Activated naive CD4-positive, alpha-beta T cell treated with anti-CD3 and anti-CD28 coated beads, Interleukin-2, amount 50 U/mL, for 24 hours (primary cell): ENCODE results near the gene EVA1C.

Source experiments
- H3K27ac Mint-ChIP-seq: one replicate; pipeline ENCODE4 v1.8.0; 2021; ENCODE audit warnings: mild to moderate bottlenecking, mixed read lengths
- H3K27me3 Mint-ChIP-seq: one replicate; pipeline ENCODE4 v1.8.0; 2021; ENCODE audit warnings: mixed read lengths
- H3K36me3 Mint-ChIP-seq: one replicate; pipeline ENCODE4 v1.8.0; 2021; ENCODE audit warnings: mixed read lengths
- H3K4me1 Mint-ChIP-seq: one replicate; pipeline ENCODE4 v1.8.0; 2021; ENCODE audit warnings: mixed read lengths
- H3K4me3 Mint-ChIP-seq: one replicate; pipeline ENCODE4 v1.8.0; 2021; ENCODE audit warnings: mild to moderate bottlenecking, mixed read lengths
- H3K9me3 Mint-ChIP-seq: one replicate; pipeline ENCODE4 v1.8.0; 2021; ENCODE audit warnings: mixed read lengths

Gene EVA1C

GRCh38 chr21:32411350-32412161 is 950 bp upstream of the EVA1C start:
- Mint-ChIP-seq H3K27me3 (no peaks in the 10 kb centered on the region), H3K27ac (peak overlapping the region; percentile 96), H3K4me1 (peaks cover 38% of the 10 kb centered on the region), H3K9me3 (no peaks in the 10 kb centered on the region), H3K4me3 (peak overlapping the region; percentile 96), H3K36me3 (no peaks in the 10 kb centered on the region)

- Mint-ChIP-seq H3K9me3 (no peaks in the 10 kb centered on the region), H3K4me1 (peaks cover 38% of the 10 kb centered on the region), H3K27me3 (no peaks in the 10 kb centered on the region), H3K4me3 (peak overlapping the region; percentile 92), H3K27ac (peak overlapping the region; percentile 59), H3K36me3 (no peaks in the 10 kb centered on the region)
These were observed 554 bp downstream of the EVA1C start for GRCh38 chr21:32413015-32413504.

- H3K27ac Mint-ChIP-seq = peak overlapping the region; percentile 76
These were observed 1.4 kb downstream of the EVA1C start for GRCh38 chr21:32413697-32414578.

GRCh38 chr21:32414579-32415358 is 2.3 kb downstream of the EVA1C start:
- H3K27me3 Mint-ChIP-seq = no peaks in the 10 kb centered on the region
- no peak overlapping the region for H3K27ac Mint-ChIP-seq
- no peak overlapping the region for H3K4me3 Mint-ChIP-seq

More at GRCh38 chr21:32413697-32414578, 1.4 kb downstream of the EVA1C start:
- Mint-ChIP-seq H3K4me1 (peaks cover 38% of the 10 kb centered on the region), H3K27me3 (no peaks in the 10 kb centered on the region), H3K4me3 (peak overlapping the region; percentile 92), H3K36me3 (no peaks in the 10 kb centered on the region), H3K9me3 (no peaks in the 10 kb centered on the region)

GRCh38 chr21:32415451-32416398 is 3.2 kb downstream of the EVA1C start:
- no peak overlapping the region for H3K27ac Mint-ChIP-seq
- no peaks in the 10 kb centered on the region for H3K36me3 Mint-ChIP-seq
- no peaks in the 10 kb centered on the region for H3K9me3 Mint-ChIP-seq
- peaks cover 32% of the 10 kb centered on the region for H3K4me1 Mint-ChIP-seq
- no peaks in the 10 kb centered on the region for H3K27me3 Mint-ChIP-seq
- no peak overlapping the region for H3K4me3 Mint-ChIP-seq

More at GRCh38 chr21:32414579-32415358, 2.3 kb downstream of the EVA1C start:
- H3K36me3 Mint-ChIP-seq = no peaks in the 10 kb centered on the region
- H3K4me1 Mint-ChIP-seq = peaks cover 38% of the 10 kb centered on the region
- H3K9me3 Mint-ChIP-seq = no peaks in the 10 kb centered on the region

- Mint-ChIP-seq H3K4me1 (peaks cover 20% of the 10 kb centered on the region), H3K4me3 (no peak overlapping the region), H3K27ac (no peak overlapping the region), H3K27me3 (no peaks in the 10 kb centered on the region), H3K36me3 (peaks cover 3% of the 10 kb centered on the region), H3K9me3 (no peaks in the 10 kb centered on the region)
These were observed 5.6 kb downstream of the EVA1C start for GRCh38 chr21:32418146-32418545.

- Mint-ChIP-seq H3K4me3 (no peak overlapping the region), H3K27ac (no peak overlapping the region), H3K9me3 (no peaks in the 10 kb centered on the region), H3K4me1 (no peaks in the 10 kb centered on the region), H3K27me3 (no peaks in the 10 kb centered on the region), H3K36me3 (peaks cover 5% of the 10 kb centered on the region)
These were observed 9.6 kb downstream of the EVA1C start for GRCh38 chr21:32422064-32422463.

- H3K27me3 Mint-ChIP-seq = no peaks in the 10 kb centered on the region
- H3K27ac Mint-ChIP-seq = no peak overlapping the region
- H3K9me3 Mint-ChIP-seq = no peaks in the 10 kb centered on the region
- H3K4me3 Mint-ChIP-seq = no peak overlapping the region
- H3K36me3 Mint-ChIP-seq = peaks cover 5% of the 10 kb centered on the region
- no peaks in the 10 kb centered on the region for H3K4me1 Mint-ChIP-seq
These were observed 11.0 kb downstream of the EVA1C start for GRCh38 chr21:32423320-32424190.

GRCh38 chr21:32424191-32424535 is 11.7 kb downstream of the EVA1C start:
- no peak overlapping the region for H3K4me3 Mint-ChIP-seq
- no peak overlapping the region for H3K27ac Mint-ChIP-seq
- no peaks in the 10 kb centered on the region for H3K9me3 Mint-ChIP-seq
- no peaks in the 10 kb centered on the region for H3K27me3 Mint-ChIP-seq
- peaks cover 5% of the 10 kb centered on the region for H3K36me3 Mint-ChIP-seq
- no peaks in the 10 kb centered on the region for H3K4me1 Mint-ChIP-seq

GRCh38 chr21:32424674-32425073 is 12.2 kb downstream of the EVA1C start:
- no peaks in the 10 kb centered on the region for H3K4me1 Mint-ChIP-seq
- H3K27me3 Mint-ChIP-seq = no peaks in the 10 kb centered on the region
- no peak overlapping the region for H3K27ac Mint-ChIP-seq
- H3K36me3 Mint-ChIP-seq = peaks cover 5% of the 10 kb centered on the region
- H3K4me3 Mint-ChIP-seq = no peak overlapping the region
- H3K9me3 Mint-ChIP-seq = no peaks in the 10 kb centered on the region

- Mint-ChIP-seq H3K4me1 (no peaks in the 10 kb centered on the region), H3K36me3 (peaks cover 6% of the 10 kb centered on the region), H3K9me3 (no peaks in the 10 kb centered on the region), H3K27ac (no peak overlapping the region), H3K27me3 (no peaks in the 10 kb centered on the region), H3K4me3 (no peak overlapping the region)
These were observed 13.1 kb downstream of the EVA1C start for GRCh38 chr21:32425628-32426027.

GRCh38 chr21:32426066-32426465 is 13.6 kb downstream of the EVA1C start:
- no peaks in the 10 kb centered on the region for H3K27me3 Mint-ChIP-seq
- H3K36me3 Mint-ChIP-seq = peaks cover 6% of the 10 kb centered on the region
- H3K9me3 Mint-ChIP-seq = no peaks in the 10 kb centered on the region
- H3K27ac Mint-ChIP-seq = no peak overlapping the region
- no peaks in the 10 kb centered on the region for H3K4me1 Mint-ChIP-seq
- H3K4me3 Mint-ChIP-seq = no peak overlapping the region

GRCh38 chr21:32426592-32427051 is 14.1 kb downstream of the EVA1C start:
- Mint-ChIP-seq H3K4me1 (no peaks in the 10 kb centered on the region), H3K27ac (no peak overlapping the region), H3K36me3 (peaks cover 6% of the 10 kb centered on the region), H3K27me3 (no peaks in the 10 kb centered on the region), H3K4me3 (no peak overlapping the region), H3K9me3 (no peaks in the 10 kb centered on the region)
